GM18508 (cell line): Measurements from ENCODE around the gene CCL20.

Experiments used
- ATAC-seq: cut with Tn5 transposase; IDR thresholded peaks from one replicate; pipeline ENCODE4 v1.9.1; 2021; ENCODE audit warnings: moderate number of reproducible peaks; ENCODE audit not compliant: insufficient read depth, unreplicated experiment

CCL20 gene

DNA sequence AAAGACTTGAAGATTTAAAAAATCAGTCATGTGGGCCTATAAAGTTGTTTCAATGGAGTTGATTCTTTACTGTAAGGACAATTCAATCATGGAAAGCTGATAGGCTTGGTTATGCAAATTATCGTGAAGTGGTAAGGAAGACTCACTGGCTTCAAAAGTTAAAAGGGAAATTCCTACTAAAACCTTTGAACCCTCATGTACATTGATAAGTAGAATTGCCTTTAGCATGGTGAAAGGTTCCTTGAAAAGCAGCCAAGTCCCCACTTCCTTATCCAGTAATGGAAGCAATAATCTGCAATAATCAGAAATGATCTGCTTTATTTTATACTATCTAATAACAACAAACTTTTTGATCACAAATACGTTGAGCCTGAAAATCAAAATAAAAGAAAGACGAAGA is 14.4 kb upstream of the CCL20 start:
- ATAC-seq: no peak

DNA sequence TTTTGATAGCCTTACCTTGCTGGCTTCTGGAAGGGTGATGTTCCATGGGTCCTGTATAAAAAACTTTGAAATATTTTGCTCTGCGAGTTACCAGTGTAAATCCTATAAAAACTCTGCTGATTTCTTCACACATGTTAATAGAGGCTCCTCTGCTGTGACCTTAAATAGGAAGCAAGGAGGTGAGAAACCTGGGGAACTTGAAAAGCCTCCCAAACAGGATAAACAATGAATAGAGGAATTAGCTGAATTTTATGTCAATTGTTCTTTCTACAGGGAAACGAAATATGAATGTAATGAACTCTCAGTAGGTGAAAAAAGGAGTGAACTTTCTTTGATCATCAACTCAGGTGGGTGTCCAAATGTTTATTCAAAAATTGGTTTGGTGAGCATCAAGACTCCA is 10.8 kb upstream of the CCL20 start:
- no peak for ATAC-seq

DNA sequence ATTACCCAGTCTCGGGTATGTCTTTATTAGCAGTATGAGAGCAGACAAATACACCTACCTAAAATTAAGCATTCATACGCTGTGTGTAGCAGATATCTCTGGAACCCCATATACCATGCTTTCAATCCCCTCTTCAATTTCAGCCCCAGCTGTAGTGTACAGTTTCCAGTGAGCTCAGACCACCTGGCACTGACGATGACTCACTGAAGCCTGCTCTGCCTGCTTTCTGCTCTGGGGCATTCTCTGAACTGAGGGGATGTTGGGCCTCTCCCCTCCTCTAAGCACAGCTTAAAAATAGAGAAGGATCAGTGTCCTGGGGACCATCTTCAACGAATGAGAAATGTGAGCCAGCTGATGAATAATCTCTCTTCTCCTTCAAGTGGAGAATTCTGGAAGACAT is 8.7 kb upstream of the CCL20 start:
- ATAC-seq: no peak

DNA sequence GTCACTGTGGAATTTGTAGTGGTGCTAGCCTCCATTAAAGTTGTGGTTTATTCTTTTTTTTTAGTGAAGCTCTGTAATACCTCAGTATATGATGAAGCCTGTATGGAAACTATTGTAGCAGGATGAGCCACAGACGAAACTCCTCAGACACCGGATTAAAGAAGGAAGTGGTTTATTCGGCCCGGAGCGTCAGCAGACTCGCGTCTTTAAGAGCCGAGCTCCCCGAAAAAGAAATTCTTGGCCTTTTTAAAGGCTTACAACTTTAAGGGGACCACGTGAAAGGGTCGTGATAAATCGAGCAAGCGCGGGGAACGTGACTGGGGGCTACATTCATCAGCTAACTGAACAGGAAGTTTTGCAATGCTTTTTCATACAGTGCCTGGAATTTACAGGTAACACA is 8.1 kb upstream of the CCL20 start:
- peak; percentile 40 for ATAC-seq

DNA sequence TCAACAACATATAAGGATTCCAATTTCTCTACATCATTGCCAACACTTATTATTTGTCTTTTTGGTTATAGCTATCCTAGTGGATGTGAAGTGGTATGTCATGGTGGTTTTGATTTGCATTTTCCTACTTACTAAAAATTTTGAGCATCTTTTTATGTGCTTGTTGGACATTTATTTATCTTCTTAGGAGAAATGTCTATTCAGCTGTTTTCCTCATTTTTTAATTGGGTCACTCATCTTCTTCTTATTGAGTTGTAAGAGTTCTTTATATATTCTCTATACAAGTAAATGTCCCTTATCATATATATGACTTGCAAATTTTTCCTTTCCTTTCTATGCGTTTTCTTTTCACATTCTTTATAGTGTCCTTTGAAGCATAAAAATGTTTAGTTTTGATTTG is 4.7 kb upstream of the CCL20 start:
- ATAC-seq: no peak

DNA sequence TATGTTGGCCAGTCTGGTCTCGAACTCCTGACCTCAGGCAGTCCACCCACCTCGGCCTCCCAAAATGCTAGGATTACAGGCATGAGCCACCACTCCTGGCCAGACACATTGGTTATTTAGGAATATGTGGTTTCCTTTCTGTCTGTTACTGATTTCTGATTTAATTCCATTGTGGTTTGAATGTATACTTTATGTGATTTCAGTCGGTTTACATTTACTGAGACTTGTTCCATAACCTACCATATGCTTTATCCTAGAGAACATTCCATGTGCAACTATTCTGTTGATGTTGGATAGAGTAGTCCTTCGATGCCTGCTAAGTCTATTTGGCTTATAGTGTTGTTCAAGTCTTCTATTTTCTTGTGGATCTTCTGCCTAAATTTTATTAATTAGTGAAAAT is 1.6 kb upstream of the CCL20 start:
- no peak for ATAC-seq

DNA sequence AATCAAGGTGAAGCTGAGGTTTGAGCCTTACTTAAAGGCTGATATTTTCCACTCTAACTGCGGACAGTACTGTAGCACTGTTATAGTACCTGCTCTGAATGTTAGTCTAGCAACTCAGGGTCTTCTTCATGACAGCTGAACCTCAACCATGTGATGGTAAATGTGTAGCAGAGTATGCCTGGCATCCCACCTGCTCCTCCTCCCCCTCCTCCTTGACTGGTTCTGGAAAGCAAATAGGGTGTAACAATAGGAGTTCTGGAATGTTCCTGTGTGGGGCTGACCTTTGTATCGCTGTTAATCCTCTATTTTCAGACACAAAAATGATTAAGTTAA is 447 bp upstream of the CCL20 start:
- no peak for ATAC-seq

DNA sequence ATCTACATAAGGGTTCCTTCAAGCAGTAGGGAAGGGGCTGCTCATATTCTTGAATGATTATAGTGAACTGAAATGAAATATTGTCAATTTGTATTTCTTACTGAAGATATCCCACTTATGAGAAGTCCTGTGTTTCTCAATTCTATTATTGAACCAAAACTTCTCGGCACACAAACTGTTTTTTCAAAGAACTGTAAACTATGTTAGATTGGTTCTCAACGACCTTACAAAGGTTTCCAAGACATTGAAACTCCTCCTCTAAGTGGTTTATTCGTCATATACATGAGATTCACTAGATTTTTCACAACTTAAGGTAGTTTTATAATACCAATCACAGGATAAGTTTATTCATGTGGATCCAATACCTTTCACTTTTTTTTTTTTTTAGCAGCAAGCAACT is 1.4 kb downstream of the CCL20 start:
- no peak for ATAC-seq

DNA sequence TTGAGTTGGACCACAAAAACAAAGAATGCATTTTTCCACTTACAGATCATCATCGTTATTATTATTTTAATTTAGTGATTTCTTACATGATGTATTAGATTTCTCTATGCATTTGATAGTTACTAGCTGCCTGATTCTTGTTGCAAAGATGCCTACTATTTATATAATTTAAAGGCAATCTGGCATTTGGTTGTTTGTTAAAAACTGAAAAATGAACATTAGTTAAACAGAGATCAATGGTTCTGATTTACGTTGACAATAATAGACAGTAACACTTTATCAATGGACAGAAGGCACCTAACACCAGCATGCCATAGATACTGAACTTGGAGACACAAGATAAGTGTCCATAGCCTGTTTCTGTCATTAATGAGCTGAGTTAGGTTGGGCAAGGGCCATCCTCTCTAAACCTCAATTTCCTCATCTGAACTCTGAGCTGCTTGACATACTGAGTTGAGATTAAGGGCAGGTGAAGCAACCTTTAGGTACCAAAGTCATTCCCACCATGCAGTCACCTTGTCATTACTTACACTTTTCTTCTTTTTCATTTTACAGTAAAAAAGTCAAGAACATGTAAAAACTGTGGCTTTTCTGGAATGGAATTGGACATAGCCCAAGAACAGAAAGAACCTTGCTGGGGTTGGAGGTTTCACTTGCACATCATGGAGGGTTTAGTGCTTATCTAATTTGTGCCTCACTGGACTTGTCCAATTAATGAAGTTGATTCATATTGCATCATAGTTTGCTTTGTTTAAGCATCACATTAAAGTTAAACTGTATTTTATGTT is 3.1 kb downstream of the CCL20 start:
- ATAC-seq: no peak

DNA sequence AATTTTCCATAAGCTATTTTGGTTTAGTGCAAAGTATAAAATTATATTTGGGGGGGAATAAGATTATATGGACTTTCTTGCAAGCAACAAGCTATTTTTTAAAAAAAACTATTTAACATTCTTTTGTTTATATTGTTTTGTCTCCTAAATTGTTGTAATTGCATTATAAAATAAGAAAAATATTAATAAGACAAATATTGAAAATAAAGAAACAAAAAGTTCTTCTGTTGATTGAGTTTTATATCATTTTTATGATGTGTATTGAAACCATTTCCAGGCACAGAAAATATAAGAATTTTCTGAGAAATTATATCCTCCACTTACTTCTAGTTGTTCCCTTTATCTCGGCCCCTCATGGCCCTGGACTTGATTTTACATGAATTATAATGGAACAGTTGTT is 3.7 kb downstream of the CCL20 start:
- ATAC-seq: no peak

DNA sequence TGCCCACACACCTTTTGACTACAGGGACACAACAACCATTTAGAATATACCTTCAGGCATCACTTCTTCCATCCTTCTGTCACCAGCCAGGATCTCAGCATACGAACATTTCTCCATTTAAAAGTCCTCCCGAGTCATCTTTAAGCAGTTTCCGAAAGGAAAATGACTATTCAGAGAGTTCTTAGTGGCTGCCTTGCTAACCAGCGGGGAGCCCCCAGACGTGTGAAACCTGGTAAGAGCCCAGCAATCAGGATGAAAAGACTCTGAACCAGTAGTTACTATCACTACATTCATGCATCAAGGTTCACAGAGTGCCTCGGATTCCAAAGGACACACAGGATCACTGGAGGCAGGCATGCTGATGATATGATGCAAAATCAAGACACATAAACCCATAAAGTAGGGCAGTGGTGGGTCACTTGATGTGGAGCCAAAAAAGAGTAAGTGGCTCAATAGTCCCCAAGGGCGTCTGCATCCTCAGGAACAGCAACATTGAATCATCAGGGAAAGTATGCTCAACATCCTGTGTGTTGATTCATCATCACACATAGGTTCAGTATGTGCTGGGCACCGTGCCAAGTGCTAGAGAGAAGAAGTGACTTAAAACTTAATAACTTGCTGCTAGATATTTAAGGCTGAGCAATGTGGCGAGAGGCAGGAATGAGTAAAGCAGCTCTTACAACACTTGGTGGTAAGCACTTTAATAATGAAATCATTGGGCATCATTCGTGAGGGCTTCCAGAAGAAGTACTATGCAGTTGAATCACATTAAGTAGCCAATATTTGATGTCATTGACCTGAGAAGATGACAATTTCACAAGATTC is 4.4 kb downstream of the CCL20 start:
- no peak for ATAC-seq

DNA sequence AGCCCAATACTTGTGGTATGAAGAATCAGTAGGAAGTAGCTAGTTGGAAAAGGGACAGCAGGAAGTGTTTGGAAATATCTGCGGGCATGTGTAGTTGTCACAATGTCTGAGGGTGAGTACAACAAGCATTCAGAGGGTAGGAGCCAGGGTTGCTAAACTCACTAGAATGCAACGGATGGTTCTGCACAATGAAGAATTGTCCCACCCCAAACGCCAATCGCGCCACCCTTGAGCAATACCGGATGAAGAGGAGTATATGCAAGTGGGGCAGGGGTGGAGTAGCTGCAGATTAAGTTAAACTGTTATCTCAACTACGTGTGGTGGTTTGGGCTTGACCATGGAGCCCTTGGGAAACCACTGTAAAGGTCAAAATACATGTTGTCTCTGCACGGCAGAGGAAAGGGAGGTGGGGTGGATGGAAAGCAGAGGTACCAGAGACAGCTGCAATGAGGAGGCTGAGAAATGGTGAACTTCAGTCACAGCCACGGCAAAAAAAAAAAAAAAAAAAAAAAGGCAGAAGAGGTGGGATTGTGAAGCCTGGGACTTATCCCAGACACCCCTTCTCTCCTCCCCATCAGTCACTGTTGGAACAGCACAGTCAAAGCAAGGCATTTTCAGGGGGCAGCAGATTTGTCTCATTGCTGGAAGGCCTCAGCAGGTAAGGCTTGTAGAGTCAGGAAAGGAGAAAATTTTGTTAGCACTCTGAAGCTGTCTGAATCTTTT is 5.2 kb downstream of the CCL20 start:
- no peak for ATAC-seq

DNA sequence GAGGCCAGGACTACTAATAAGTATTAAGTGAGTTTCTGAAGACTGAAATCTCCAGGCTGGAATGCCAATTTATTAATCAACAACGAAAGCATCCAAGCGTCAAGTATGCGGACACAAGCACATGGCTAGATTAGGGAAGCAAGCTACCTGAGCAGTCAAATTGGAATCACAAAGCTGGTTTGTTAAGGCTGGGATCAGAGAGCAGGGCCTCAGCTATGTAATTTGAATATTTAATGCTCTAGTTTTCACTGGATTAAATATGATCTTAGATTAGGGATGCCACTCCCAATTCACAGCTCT is 5.7 kb downstream of the CCL20 start:
- no peak for ATAC-seq

DNA sequence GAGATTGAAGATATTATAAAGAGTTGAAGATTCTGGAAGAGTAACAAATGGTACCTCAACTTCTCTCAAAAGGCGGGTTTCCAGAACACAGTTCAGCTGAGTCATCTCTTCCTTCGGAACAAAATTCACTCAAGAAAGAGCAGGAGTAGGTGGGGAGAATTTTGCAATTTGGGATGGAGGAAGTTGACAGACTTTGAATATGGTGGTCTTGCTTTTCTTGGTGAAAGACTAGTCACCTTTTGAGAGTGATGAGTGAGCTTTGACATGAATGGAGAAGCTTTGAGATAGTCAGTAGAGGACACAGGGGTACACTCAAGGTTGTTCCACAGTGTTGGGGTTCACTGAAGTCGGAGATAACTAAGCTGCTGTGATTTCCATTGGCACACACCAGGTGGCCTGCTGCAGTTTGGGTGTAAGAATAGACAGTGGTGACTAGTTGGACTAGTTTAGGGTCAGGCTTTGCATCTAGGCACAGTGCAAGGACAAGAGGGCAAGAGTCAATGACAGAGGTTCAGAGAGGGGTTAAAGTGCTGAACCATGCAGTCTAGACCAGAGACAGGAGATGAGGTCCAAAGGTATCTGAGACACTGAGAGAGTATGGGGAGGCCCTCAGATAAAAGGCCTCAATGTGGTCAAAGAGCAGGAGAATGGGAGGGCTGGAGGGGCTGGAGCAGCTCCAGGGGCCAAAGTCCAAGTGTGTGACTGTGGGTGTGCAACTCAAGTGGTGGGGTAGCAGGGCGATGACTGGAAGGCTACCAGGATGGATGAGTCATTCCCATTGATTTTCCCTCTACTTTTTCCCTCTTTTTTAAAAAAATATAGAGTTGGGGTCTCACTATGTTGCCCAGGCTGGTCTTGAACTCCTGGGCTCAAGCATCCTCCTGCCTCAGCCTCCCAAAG is 7.7 kb downstream of the CCL20 start:
- ATAC-seq: no peak

DNA sequence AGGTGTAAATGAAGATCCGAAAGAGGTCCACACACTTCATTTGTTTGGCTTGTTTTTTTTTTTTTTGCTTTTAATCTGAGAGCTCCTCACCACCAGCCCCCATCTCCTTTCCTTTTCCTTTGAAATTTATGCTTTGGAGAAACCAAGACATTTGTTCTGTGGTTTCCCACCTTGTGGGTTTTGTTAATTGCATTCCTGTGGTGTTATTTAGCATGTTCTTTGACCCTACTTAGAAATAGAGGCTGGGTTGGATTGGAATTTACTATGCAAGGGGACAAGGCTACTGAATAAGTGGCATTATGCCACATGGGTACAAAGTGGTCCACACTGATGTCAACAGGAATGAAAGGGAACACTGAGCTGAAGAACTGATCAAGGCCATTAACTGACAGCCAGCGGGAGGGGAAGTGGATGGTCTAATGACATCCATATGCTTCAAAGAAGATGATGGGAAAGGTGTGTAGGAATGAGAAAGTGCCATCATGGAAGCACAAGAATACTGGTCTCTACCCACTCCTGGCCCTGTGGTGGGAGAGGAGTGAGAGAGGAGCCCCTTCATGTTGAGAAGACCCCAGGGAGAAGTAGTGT is 8.9 kb downstream of the CCL20 start:
- no peak for ATAC-seq

DNA sequence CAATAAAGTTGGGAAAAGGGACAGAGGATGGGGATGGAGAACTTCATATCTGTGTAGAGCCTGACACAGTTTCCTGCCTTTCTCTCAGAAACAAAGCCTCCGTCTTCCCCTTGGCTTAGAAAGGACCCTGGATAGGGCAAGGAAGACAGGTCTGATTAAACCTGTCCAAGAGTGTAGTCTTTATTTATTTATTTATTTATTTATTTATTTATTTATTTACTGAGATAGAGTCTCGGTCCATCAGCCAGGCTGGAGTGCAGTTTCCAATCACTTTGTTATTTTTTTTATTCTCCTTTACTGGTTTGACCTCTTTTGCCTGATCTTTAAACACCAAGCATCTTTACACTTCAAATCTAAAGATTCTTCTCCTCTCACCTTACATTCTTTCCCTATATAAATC is 10.3 kb downstream of the CCL20 start:
- ATAC-seq: no peak

DNA sequence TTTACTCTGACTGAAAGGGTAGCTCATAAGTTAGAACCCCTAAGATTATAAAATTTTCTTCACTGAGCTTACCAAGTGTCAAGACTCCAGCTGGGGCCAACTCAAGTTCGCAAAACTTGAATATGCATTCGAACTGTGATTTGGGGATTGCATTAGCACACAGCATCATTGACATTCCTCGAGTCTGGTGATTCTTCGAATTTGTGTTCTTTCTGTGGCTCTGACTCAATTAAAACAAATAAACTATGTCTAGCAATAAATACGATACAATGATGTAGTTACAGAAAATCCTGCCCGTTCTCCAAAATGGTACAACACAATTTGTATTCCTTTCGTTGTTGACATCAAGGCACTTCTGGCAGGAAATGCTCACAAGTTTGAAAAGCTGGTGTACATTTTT is 11.1 kb downstream of the CCL20 start:
- ATAC-seq: no peak

DNA sequence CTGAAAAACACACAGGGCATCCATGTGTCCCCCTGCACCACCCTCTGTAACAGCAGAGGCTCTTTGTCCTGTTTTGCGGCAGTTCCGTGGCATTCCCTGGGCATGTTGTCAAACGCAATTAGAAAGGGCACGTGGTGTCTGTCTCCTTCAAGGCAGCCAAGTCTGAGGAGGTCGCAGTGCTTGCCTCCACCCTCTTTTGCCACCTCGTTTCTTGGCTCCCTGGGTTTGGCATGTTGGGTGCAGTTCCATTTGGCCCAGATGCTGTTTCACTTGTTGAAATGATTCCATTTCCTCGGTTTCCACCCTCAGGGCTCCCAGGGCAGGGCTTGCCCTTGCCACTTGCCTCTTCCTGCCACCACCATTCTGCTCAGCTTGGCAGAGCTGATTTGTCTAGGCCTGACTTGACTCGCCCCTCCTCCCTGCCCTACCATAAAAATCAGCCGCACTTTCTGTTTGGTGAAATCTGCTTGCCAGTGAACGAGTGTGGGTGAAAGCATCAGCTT is 12.4 kb downstream of the CCL20 start:
- ATAC-seq: no peak

DNA sequence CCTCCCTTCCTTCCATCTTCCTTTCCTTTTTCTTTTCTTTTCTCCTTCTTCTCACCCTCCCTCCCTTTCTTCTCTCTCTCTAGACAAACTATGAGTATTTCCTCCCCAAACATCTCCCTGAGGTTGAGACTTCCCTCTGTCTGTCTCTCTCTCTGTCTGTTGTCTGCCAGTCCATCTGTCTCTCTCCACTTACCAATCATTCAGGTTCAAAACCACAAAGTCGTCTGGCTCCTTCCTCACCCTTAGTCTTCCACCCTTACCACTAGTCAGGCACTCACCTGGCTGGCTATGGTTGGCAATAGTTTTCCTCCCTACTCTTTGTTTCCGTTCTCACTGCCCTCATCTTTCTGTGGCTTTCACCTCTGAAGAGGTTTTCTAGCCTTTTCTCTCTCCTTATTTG is 12.9 kb downstream of the CCL20 start:
- no peak for ATAC-seq

DNA sequence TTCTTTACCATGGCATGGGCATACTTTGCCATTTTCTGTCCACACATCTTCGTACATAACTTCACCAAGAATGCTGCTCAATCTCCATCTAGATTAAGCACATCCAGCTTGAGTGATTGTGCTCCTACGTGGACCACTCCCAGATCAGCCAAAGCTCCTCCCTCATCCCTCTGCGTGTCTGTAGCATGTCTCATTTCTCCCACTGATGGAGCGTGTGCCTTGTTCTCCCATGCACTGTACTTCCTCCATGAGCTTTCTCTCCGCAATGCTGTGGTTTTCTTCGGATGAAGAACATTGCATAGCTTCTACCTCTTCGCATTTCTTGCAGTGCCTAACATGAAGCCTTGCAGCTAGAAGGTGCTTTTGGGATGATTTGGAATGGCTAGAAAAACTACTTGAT is 13.5 kb downstream of the CCL20 start:
- no peak for ATAC-seq
